Activated naive CD4-positive, alpha-beta T cell treated with anti-CD3 and anti-CD28 coated beads, Interleukin-2, amount 50 U/mL, for 24 hours (primary cell): ENCODE measurements around the gene SAG.

Experiments used
- H3K27ac Mint-ChIP-seq: one replicate; pipeline ENCODE4 v1.8.0; 2021; ENCODE audit warnings: mild to moderate bottlenecking, mixed read lengths
- H3K27me3 Mint-ChIP-seq: one replicate; pipeline ENCODE4 v1.8.0; 2021; ENCODE audit warnings: mixed read lengths
- H3K36me3 Mint-ChIP-seq: one replicate; pipeline ENCODE4 v1.8.0; 2021; ENCODE audit warnings: mixed read lengths
- H3K4me1 Mint-ChIP-seq: one replicate; pipeline ENCODE4 v1.8.0; 2021; ENCODE audit warnings: mixed read lengths
- H3K4me3 Mint-ChIP-seq: one replicate; pipeline ENCODE4 v1.8.0; 2021; ENCODE audit warnings: mild to moderate bottlenecking, mixed read lengths
- H3K9me3 Mint-ChIP-seq: one replicate; pipeline ENCODE4 v1.8.0; 2021; ENCODE audit warnings: mixed read lengths

The SAG gene

DNA sequence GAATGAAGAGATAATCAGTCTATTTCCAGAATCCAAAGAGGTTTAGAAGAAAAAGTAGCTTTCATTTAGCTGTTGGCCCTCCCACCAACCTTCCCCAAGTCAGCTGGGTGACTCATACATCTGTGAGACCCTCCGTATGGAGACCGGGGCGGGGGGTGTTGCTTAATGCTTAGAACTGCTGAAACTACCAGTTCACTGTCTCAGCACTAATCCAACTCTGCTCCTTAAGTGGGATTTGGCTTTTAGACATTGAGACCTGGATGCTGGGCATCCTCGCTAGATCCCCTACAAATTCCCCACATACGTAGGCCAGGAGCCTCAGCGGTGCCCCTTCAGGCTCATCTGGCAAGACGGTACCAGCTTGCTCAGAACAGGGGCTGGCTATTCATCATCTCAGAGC lies at the start of gene SAG:
SAG (plus strand) TSS at position 252 of the 400 bp plus-strand sequence. CDS start 1,374 bp downstream, outside the sequence.
- Mint-ChIP-seq H3K27ac (no peak within 1 kb of the TSS), H3K36me3 (no peaks in the 10 kb centered on the region), H3K9me3 (no peaks in the 10 kb centered on the region)

DNA sequence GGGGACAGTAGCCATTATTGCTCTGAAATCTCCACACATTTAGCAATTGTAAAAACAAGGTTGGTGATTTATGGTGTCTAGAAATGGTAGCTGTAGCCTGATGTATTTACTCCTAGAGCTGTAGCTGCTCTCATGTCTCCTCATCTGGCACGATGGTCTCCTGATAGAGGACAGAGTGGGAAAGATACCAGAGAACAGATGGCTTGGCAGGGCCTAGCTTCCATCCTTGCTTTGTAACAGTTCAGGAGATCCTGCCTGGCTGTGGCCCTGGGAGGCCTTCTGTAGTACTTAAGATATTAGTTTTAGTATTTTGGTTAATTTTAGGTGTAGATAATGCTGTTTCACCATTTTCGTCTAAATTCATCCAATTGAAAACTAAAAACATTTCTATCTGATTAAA lies 49.4 kb upstream of the SAG start:
- H3K4me3 Mint-ChIP-seq, result no peak overlapping the region
- peaks cover 16% of the 10 kb centered on the region for H3K36me3 Mint-ChIP-seq
- H3K27me3 Mint-ChIP-seq, result no peaks in the 10 kb centered on the region
- no peaks in the 10 kb centered on the region for H3K9me3 Mint-ChIP-seq
- H3K27ac Mint-ChIP-seq, result no peak overlapping the region
- peaks cover 78% of the 10 kb centered on the region for H3K4me1 Mint-ChIP-seq

More for the DNA sequence above, at the start of gene SAG:
- H3K4me1 Mint-ChIP-seq, result peaks cover 4% of the 10 kb centered on the region
- no peak within 1 kb of the TSS for H3K4me3 Mint-ChIP-seq
- H3K27me3 Mint-ChIP-seq, result no peaks in the 10 kb centered on the region

DNA sequence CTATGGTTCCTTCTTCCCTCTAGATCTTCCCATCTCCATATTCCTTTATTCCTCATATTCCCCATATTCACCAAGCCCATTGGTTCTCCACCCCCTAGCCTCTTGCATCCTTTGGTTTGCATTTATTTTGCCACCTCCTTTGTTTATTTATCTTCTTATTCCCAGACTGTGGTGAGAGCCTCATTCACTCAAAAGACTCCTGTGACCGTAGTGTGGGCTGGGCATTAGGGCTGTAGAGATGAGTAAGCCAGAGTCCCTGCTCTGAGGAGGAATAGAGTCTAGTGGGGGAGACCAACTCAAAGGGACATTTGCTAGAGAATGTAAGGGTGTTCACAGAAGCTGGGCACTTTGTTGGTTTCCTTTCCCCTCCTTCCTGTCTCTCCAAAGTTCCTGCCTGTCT lies 47.9 kb upstream of the SAG start:
- Mint-ChIP-seq H3K27me3 (no peaks in the 10 kb centered on the region), H3K36me3 (peaks cover 19% of the 10 kb centered on the region), H3K4me1 (peaks cover 71% of the 10 kb centered on the region), H3K4me3 (no peak overlapping the region), H3K9me3 (no peaks in the 10 kb centered on the region), H3K27ac (peak overlapping the region; percentile 43)

DNA sequence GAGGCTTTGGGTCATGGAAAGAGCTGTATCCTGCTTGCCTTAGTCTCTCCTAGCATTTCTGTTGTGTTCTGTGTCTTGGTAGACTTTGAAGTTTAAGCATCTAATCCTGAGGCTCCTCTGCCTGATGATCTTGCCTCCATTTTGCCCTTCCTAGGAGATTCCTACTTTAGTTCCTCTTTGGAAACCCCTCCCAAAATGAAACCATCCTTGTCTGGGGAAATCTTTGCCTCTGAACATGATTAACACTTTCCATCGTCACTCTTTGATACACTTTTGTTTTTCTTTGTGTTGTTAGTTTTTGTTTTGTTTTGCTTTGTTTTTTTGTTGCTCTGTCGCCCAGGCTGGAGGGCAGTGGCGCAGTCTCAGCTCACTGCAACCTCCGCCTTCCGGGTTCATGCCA lies 47.0 kb upstream of the SAG start:
- no peaks in the 10 kb centered on the region for H3K9me3 Mint-ChIP-seq
- H3K27ac Mint-ChIP-seq, result no peak overlapping the region
- H3K4me1 Mint-ChIP-seq, result peaks cover 64% of the 10 kb centered on the region
- H3K36me3 Mint-ChIP-seq, result peaks cover 21% of the 10 kb centered on the region
- no peaks in the 10 kb centered on the region for H3K27me3 Mint-ChIP-seq
- no peak overlapping the region for H3K4me3 Mint-ChIP-seq

DNA sequence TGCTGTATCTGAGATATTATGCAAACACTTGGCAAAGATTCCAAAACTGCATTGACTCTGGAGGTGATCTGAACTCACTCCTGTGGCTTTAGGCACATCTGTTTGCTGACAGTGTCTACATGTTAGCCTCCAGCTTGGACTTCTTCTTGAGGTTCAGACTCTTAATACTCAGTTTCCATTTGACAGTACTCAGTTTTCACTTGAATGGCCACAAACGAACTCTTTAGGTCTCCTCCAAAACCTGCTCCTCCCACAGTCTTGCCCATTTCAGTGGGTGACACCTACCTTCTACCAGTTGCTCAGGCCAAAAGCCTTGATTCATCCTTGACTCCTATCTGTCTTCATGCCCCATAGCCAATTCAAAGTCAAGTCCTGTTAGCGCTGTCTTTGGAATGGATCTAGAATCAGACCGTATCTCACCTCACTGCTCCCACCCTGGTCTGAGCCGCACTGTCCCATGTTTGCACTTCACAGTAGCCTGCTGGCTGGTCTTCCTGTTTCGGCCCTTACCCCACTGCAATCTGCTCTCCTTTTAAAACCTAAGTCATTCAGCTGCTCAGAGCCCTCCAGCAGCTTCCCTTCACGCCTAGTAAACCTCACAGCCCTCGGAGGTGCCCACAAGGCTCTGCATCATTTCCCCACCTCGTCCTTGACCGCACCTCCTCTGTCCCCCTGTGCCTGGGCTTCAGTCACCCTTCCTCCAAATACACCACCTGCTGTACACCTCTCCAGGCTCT lies 45.6 kb upstream of the SAG start:
- Mint-ChIP-seq H3K36me3 (peaks cover 28% of the 10 kb centered on the region), H3K27ac (peak overlapping the region; percentile 66), H3K4me1 (peaks cover 70% of the 10 kb centered on the region), H3K27me3 (no peaks in the 10 kb centered on the region), H3K9me3 (no peaks in the 10 kb centered on the region), H3K4me3 (no peak overlapping the region)

DNA sequence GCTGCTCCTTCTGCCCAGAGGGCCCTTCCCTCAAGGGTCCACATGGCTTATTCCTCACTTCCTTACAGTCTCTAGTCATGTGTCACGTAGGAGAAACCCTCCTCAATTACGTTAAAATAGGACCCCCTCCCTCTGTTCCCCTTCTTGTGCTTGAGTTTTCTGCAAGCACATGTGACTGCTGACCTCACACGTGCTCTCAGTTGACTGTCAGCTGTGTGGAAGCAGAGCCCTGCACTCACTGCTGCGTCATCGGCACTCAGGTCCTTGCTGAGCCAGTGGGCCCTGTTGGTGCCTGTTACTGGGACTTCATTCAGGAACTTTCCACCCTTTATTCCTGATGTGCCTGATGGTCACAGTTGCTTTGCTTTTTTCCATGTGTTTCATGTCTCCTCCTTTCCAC lies 45.1 kb upstream of the SAG start:
- peak overlapping the region; percentile 66 for H3K27ac Mint-ChIP-seq
- H3K4me1 Mint-ChIP-seq, result peaks cover 76% of the 10 kb centered on the region
- no peak overlapping the region for H3K4me3 Mint-ChIP-seq
- no peaks in the 10 kb centered on the region for H3K9me3 Mint-ChIP-seq
- no peaks in the 10 kb centered on the region for H3K27me3 Mint-ChIP-seq
- H3K36me3 Mint-ChIP-seq, result peaks cover 29% of the 10 kb centered on the region

DNA sequence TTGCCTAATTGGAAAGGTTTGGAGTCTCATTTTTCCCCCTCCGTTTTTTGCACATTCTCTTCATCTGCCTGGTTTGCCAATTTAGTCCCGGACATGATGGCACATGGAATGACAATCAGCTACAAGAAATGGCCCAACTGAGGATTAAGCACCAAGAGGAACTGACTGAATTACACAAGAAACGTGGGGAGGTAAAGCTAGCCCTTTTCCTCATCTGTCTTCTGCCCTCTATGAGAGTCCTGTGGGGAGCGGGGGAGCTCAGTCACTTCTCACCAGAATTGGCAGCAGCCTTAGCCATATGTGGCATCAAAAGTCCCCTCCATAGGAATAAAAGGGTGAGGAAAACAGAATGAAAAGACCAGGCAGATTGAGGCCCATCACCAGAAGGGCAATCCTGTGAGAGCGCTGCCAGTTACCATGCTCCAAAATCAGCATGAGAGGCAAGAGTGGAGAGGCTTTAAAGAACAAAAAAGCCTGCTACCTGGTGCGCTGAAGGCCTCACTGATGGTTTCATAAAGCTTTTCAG lies 44.5 kb upstream of the SAG start:
- H3K4me3 Mint-ChIP-seq, result no peak overlapping the region
- H3K27me3 Mint-ChIP-seq, result no peaks in the 10 kb centered on the region
- peak overlapping the region; percentile 66 for H3K27ac Mint-ChIP-seq
- peaks cover 79% of the 10 kb centered on the region for H3K4me1 Mint-ChIP-seq
- H3K36me3 Mint-ChIP-seq, result peaks cover 27% of the 10 kb centered on the region
- no peaks in the 10 kb centered on the region for H3K9me3 Mint-ChIP-seq

DNA sequence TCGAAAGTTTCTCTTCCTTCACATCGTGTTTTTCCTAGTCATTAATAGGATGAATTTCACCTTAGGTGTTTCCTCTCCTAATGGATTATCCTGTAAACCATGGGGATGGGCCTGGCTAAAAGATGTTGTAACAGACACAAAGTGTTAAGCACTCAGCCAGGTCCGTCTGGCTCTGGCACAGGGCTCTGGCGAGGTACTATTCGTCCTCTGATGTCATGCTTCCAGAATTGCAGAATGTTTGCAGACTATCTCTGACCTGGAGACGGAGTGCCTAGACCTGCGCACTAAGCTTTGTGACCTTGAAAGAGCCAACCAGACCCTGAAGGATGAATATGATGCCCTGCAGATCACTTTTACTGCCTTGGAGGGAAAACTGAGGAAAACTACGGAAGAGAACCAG lies 42.9 kb upstream of the SAG start:
- Mint-ChIP-seq H3K9me3 (no peaks in the 10 kb centered on the region), H3K36me3 (peaks cover 24% of the 10 kb centered on the region), H3K27me3 (no peaks in the 10 kb centered on the region), H3K4me3 (no peak overlapping the region), H3K4me1 (peaks cover 79% of the 10 kb centered on the region), H3K27ac (peak overlapping the region; percentile 56)

DNA sequence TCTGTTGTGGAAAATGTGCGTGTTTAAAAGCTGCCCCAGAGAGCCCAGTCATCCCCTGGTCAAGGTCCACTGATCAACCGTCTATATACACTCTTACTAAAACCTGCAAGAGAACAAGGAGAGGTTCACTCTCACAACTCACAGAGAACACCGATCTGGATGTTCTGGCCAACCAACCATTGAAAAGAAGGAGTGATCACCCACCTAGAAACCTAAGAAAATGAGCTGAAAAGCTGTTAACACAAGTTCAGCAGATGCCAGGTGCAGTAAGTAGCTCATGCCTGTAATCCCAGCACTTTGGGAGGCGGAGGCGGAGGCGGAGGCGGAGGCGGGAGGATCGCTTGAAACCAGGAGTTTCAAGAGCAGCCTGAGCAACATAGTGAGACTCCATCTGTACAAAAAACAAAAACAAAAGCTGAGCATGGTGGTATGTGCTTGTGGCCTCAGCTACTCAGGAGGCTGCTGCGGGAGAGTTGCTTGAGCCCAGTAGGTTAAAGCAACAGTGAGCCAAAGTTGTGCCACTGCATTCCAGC lies 41.7 kb upstream of the SAG start:
- Mint-ChIP-seq H3K4me1 (peaks cover 79% of the 10 kb centered on the region), H3K9me3 (no peaks in the 10 kb centered on the region), H3K36me3 (peaks cover 30% of the 10 kb centered on the region), H3K27ac (peak overlapping the region; percentile 18), H3K4me3 (no peak overlapping the region), H3K27me3 (no peaks in the 10 kb centered on the region)

DNA sequence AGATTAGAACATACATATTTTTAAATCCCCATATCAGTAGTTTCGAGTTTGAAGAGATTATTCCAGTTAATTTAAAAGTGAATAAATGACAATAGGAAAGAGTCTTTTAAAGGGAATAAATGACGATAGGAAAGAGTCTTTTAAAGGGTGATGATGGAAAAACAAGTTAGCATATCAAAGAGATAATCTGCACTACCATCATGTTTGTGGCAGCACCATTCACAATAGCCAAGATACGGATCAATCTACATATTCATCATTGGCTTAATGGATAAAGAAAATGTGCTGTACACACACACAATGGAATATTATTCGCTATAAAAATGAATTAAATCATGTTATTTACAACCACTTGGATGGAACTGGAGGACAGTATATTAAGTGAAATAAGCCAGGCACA lies 41.1 kb upstream of the SAG start:
- Mint-ChIP-seq H3K4me1 (peaks cover 77% of the 10 kb centered on the region), H3K4me3 (peak overlapping the region; percentile 21), H3K27ac (peak overlapping the region; percentile 97), H3K27me3 (no peaks in the 10 kb centered on the region), H3K36me3 (peaks cover 32% of the 10 kb centered on the region), H3K9me3 (no peaks in the 10 kb centered on the region)

DNA sequence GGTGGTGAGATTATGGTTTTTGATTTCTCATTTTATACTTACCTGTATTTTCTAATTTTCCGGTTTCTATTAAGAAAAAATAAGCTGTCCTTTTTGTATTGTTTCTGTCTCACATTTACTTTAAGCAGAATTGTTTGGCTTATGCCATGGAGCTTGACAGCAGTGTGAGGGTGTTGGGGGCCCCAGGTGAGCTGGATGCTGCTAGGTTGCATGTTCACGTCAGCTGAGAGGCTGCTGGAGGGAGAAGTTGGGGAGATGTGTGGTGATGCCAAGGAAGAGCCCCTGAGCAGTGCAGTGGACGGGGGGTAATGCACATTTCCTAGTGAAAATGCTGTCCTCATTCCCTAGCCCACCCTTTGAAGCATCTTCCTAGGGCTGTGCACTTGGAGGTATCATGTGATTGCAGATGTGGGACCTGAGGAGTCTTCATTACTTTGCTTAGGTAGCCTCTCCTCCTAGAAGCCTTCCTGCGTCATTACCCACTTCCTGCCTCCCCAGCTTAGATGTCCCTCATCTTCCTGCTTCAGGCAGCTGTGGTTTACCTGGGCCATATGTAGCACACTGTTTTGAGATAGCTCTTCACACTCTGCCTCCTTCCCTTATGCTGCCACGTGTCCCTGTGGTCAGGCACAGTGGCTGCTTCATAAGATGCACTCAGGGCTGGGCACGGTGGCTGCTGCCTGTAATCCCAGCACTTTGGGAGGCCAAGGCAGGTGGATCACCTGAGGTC lies 39.9 kb upstream of the SAG start:
- Mint-ChIP-seq H3K4me1 (peaks cover 77% of the 10 kb centered on the region), H3K27ac (peak overlapping the region; percentile 98), H3K9me3 (no peaks in the 10 kb centered on the region), H3K4me3 (peak overlapping the region; percentile 59), H3K36me3 (peaks cover 39% of the 10 kb centered on the region), H3K27me3 (no peaks in the 10 kb centered on the region)

DNA sequence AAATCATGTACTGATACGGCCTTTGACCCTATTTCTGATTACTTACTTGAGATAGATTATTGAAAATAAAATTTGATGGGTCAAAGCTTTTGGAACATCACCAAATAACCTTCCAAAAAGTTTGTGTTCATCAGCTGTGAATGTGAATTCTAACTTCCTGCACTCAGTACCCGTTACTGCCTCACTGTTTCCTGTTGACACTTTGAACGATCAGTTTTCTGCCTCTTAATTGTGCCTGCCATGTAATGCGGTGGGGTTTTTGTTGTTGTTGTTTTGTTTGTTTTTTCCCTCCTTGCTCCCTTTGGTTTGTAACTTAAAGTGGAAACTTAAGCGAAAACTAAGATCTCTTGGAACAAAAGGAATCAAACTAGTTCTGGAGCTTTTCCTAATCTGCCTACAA lies 37.2 kb upstream of the SAG start:
- Mint-ChIP-seq H3K36me3 (peaks cover 53% of the 10 kb centered on the region), H3K9me3 (no peaks in the 10 kb centered on the region), H3K27ac (peak overlapping the region; percentile 98), H3K4me3 (peak overlapping the region; percentile 81), H3K27me3 (no peaks in the 10 kb centered on the region), H3K4me1 (peaks cover 90% of the 10 kb centered on the region)

DNA sequence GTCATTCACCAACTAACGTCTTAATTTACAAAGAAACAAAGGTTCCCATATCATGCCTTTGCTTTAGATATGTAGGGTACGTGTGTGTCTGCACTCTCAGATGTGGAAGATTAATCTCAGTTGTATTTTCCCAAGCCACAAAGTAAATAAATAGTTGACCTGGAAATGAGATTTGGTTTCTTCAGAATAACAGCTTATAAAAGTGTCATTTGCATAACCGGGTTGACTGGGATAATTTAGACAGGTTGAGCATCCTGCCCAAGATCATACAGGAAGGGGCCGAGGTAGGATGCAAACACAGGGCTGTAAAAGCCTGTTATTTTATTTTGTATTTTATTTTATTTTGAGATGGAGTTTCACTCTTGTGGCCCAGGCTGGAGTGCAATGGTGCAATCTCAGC lies 36.7 kb upstream of the SAG start:
- H3K4me3 Mint-ChIP-seq, result peak overlapping the region; percentile 81
- peaks cover 50% of the 10 kb centered on the region for H3K36me3 Mint-ChIP-seq
- H3K4me1 Mint-ChIP-seq, result peaks cover 87% of the 10 kb centered on the region
- peak overlapping the region; percentile 98 for H3K27ac Mint-ChIP-seq
- H3K9me3 Mint-ChIP-seq, result no peaks in the 10 kb centered on the region
- no peaks in the 10 kb centered on the region for H3K27me3 Mint-ChIP-seq

DNA sequence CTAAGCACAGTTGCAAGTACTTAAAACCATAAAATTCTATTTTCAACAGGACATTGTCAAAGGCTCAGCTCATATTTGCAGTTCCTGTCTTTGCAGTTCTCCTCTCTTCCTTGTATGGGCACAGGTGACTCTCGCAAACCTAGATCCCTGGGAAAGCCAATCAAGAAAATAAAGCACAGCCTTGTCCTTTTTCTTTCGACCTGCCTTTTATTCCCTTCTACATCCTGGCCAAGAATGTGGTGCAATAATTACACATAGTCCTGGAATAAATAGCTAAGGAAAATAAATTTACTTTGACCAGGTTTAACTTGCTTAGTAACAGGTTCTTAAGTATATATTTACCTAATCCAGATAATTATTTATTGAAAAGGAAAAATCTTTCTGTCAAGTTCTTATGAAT lies 35.9 kb upstream of the SAG start:
- peak overlapping the region; percentile 92 for H3K27ac Mint-ChIP-seq
- H3K9me3 Mint-ChIP-seq, result no peaks in the 10 kb centered on the region
- no peak overlapping the region for H3K4me3 Mint-ChIP-seq
- peaks cover 48% of the 10 kb centered on the region for H3K36me3 Mint-ChIP-seq
- peaks cover 80% of the 10 kb centered on the region for H3K4me1 Mint-ChIP-seq
- no peaks in the 10 kb centered on the region for H3K27me3 Mint-ChIP-seq

DNA sequence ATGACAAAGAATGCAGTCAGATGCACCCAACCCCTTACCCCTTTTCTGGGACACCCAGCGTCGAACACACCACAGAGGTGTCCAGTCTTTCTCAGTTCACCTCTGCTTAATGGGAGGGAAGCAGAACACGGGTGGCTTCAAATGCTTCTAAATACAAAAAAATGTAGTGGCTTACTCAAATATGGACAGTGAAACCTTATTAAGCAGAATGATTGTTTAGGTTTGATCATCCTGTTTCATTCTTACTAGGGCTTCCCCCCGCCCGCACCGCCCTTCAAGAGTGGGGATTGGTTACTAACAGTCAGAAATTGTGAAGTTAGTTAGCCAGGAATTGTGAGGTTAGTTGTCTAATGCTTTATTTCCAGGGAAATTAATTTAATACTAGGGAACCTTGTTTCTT lies 34.5 kb upstream of the SAG start:
- Mint-ChIP-seq H3K9me3 (no peaks in the 10 kb centered on the region), H3K27me3 (no peaks in the 10 kb centered on the region), H3K36me3 (peaks cover 44% of the 10 kb centered on the region), H3K27ac (no peak overlapping the region), H3K4me1 (peaks cover 65% of the 10 kb centered on the region), H3K4me3 (no peak overlapping the region)

DNA sequence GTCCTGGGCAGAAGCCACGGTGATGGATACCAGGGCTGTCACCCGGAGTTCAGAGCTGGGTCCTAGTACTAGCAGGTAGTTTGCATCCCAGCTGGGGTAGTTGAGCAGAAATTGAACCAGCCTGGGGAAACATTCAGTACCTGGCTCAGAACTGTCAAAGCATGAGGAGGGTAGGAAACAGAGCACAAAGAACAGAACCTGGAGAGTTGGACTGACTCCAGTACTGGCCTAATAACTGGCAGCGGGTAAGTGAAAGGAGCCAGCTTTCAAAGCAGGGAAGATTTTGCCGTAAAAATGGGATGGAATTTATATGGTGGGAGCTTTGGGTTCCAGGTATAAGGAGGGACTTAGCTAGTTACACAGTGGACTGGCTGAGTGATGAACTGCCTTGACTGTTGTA lies 32.4 kb upstream of the SAG start:
- Mint-ChIP-seq H3K27me3 (no peaks in the 10 kb centered on the region), H3K9me3 (no peaks in the 10 kb centered on the region), H3K4me3 (no peak overlapping the region), H3K36me3 (peaks cover 40% of the 10 kb centered on the region), H3K27ac (no peak overlapping the region), H3K4me1 (peaks cover 47% of the 10 kb centered on the region)
